NB4 (cell line): Measurements from ENCODE around the gene KLHL17.

Experiments used
- CTCF ChIP-seq: IDR thresholded peaks from one replicate; pipeline ENCODE4 v1.5.1; 2012; ENCODE audit warnings: low read depth, low read length
- MYC ChIP-seq: IDR thresholded peaks from 2 replicates; pipeline ENCODE4 v1.6.1; 2011; ENCODE audit warnings: low read depth, low read length
- POLR2A ChIP-seq: IDR thresholded peaks from 2 replicates; pipeline ENCODE4 v1.6.1; 2011; ENCODE audit warnings: mild to moderate bottlenecking; ENCODE audit not compliant: insufficient read length; ENCODE audit errors: extremely low read depth

- TF ChIP-seq POLR2A (no peak), CTCF (no peak), MYC (no peak)
Observed at GRCh38 chr1:954927-955326, 5.5 kb upstream of the KLHL17 start.
